ENCODE measurements around the gene C16orf96.

C16orf96 gene

DNA sequence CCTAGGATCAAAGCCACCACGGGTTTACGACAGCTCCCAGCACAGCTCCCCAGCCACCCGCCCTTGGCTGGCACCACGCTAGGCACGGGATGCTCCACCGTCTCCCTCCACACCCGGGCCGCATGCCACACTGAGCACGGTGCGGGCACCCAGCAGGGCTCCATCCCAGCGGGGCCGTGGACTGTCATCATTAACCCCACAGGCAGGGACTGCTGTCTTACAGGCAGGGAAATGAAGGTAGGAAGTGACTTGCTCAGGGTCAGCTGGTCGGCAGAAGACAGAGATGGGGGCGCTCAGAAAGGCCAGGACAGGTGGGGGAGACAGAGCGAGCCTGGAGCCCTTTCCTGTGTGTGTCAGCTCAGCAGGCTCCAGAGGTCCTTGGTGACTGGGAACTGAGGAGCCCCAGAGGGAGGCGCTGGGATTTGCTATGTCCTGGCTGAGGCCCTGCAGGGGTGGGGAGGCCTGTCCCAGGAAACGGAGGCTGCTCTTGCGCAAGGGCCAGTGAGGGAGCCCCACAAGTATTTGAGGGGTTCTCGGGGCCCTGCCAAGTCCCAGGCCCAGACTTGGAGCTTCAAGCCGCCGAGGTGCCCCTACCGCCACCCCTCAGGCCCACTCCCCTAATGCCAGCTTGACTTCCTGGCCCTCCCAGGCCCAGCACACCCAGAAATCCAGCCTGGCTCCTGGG, 55.3 kb downstream of the C16orf96 start:
- peak; percentile 70; the same call in 1 of the 2 replicates for TF ChIP-seq CEBPB (IDR thresholded peaks at IDR 0.05)
- no peak for TF ChIP-seq ZBTB7A (IDR thresholded peaks at IDR 0.05; ENCODE audit: low read depth)

DNA sequence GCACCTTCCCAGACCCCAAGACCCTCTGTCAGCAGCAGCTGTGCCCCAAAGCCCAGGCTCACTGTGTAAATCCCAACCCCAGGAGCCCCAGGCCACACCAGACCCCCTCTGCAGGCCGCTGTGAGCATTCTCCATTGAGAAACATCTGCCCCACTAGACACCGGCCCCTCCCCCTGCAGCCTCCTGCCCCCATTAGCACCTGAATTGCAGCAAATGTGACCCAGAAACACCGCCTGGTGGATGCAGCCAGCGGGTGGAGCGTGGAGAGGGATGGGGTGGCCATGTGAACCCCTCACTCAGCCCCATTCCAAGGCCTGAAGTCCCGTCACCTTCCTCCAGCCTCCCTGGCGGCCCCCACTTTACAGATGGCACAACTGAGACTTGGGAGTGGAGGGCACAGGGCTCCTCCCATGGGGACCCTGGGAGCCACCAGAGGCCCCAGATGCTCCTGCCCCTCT, 56.4 kb downstream of the C16orf96 start:
- no peak for TF ChIP-seq CREB1 (IDR thresholded peaks at IDR 0.05; ENCODE audit: low read depth)
- TF ChIP-seq YY1 (IDR thresholded peaks at IDR 0.05; ENCODE audit: low read depth): no peak
- TF ChIP-seq TCF12 (IDR thresholded peaks at IDR 0.05; ENCODE audit: low read depth): no peak
- TF ChIP-seq, protein P1, sequence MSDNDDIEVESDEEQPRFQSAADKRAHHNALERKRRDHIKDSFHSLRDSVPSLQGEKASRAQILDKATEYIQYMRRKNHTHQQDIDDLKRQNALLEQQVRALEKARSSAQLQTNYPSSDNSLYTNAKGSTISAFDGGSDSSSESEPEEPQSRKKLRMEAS (IDR thresholded peaks at IDR 0.05): no peak
- TF ChIP-seq, protein P2, sequence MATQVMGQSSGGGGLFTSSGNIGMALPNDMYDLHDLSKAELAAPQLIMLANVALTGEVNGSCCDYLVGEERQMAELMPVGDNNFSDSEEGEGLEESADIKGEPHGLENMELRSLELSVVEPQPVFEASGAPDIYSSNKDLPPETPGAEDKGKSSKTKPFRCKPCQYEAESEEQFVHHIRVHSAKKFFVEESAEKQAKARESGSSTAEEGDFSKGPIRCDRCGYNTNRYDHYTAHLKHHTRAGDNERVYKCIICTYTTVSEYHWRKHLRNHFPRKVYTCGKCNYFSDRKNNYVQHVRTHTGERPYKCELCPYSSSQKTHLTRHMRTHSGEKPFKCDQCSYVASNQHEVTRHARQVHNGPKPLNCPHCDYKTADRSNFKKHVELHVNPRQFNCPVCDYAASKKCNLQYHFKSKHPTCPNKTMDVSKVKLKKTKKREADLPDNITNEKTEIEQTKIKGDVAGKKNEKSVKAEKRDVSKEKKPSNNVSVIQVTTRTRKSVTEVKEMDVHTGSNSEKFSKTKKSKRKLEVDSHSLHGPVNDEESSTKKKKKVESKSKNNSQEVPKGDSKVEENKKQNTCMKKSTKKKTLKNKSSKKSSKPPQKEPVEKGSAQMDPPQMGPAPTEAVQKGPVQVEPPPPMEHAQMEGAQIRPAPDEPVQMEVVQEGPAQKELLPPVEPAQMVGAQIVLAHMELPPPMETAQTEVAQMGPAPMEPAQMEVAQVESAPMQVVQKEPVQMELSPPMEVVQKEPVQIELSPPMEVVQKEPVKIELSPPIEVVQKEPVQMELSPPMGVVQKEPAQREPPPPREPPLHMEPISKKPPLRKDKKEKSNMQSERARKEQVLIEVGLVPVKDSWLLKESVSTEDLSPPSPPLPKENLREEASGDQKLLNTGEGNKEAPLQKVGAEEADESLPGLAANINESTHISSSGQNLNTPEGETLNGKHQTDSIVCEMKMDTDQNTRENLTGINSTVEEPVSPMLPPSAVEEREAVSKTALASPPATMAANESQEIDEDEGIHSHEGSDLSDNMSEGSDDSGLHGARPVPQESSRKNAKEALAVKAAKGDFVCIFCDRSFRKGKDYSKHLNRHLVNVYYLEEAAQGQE (IDR thresholded peaks at IDR 0.05; ENCODE audit: low read depth): no peak
- no peak for TF ChIP-seq RAD21 (IDR thresholded peaks at IDR 0.05; ENCODE audit: low read depth)

DNA sequence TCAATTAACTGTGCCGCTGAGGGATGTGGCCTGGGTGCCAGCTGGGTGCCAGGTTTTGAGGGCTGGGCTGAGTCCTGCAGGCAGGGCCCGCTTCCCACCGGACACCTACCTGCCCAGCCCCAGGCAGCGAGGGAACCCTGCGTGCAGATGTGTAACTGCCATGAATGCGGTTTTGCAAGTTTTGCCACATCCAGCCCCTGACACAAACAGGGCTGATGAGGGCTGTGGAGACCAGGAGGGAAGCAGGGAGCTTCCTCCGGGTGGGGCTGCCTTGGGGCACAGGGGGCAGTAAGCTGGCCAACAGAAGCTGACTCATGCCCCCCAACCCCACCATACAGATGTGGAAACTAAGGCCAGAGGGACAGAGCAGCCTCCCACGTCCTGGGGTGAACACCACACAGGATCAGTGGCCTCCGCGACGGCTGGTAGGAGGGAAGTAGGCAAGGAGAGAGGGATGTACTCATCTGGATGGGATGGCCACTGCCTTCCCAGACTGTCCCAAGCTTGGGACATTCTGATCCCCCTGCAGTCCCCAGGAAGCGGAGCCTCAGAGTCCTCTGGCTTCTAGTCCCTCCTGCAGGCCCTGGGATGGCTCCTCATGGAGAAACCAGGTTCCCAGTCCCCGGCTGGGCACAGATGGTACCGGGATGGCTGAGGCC, 57.0 kb downstream of the C16orf96 start:
- TF ChIP-seq, protein P3, sequence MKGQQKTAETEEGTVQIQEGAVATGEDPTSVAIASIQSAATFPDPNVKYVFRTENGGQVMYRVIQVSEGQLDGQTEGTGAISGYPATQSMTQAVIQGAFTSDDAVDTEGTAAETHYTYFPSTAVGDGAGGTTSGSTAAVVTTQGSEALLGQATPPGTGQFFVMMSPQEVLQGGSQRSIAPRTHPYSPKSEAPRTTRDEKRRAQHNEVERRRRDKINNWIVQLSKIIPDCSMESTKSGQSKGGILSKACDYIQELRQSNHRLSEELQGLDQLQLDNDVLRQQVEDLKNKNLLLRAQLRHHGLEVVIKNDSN (IDR thresholded peaks at IDR 0.05): no peak
- TF ChIP-seq TEAD4 (IDR thresholded peaks at IDR 0.05) (0 out of 2 replicates have a peak, but pooled peaks have one; percentile 29), TCF12 (IDR thresholded peaks at IDR 0.05; ENCODE audit: low read depth) (no peak)

DNA sequence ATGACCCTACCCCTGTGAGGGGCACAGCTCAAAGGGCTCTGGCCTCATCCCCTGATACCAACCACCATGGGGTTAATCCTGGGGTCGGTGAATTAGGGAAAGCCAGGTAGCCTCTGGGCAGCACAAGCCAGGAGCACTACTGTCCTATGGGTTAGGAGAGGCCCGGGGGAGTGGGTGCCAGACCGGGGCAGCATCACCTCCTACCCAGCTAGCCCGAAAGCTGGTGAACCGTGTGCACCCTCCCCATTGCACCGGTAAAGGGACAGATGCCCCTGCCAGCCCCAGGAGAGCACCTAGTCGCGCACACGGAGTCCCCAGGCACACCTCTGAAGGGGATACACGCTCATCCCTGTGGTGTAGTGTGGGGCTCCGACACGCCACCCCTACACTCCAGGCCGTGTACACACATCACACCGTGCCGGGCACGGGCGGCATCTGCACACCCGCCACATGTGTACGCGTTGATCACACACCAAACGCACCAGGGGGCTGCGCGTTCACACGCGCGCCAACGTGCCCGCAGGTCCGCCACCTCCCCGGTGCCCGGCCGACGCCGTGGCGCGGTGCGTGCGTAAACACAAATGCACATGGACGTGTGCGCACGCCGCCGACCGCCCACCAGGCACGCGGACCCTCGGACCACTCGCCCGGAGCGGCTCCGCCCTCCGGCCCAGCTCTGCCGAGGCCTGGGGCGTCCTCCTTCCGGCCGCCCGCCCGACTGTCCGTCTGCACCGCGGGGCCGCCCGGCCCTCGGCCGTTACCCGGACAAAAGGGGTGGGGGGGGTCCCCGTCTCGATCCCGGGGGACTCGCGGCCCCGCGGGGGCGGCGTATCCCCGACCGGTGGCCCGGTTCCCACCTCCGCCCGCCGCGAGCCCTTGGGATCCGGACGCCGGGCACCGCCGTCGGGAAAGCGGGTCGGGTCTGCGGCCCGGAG, 57.8 kb downstream of the C16orf96 start:
- TF ChIP-seq CREB1 (IDR thresholded peaks at IDR 0.05; ENCODE audit: low read depth): no peak
- TF ChIP-seq TAF1 (IDR thresholded peaks at IDR 0.05; ENCODE audit: low read depth): 0 out of 2 replicates have a peak, but pooled peaks have one; percentile 19
- TF ChIP-seq CEBPB (IDR thresholded peaks at IDR 0.05): no peak
- no peak for TF ChIP-seq EP300 (IDR thresholded peaks at IDR 0.05; ENCODE audit: borderline replicate concordance)
- TF ChIP-seq, protein P1 (IDR thresholded peaks at IDR 0.05): peak; percentile 84
- no peak for TF ChIP-seq FOXM1 (IDR thresholded peaks at IDR 0.05; ENCODE audit: borderline replicate concordance, low read depth)
- no peak for TF ChIP-seq RAD21 (IDR thresholded peaks at IDR 0.05; ENCODE audit: low read depth)
- 0 out of 2 replicates have a peak, but pooled peaks have one; percentile 16 for TF ChIP-seq TCF12 (IDR thresholded peaks at IDR 0.05; ENCODE audit: low read depth)
- no peak for TF ChIP-seq TEAD4 (IDR thresholded peaks at IDR 0.05)
- peak; percentile 84 for TF ChIP-seq ZBTB7A (IDR thresholded peaks at IDR 0.05; ENCODE audit: low read depth)
- TF ChIP-seq YY1 (IDR thresholded peaks at IDR 0.05; ENCODE audit: low read depth): 0 out of 2 replicates have a peak, but pooled peaks have one; percentile 5
- TF ChIP-seq NFIC (IDR thresholded peaks at IDR 0.05): no peak
- TF ChIP-seq EGR1 (IDR thresholded peaks at IDR 0.05): no peak
- TF ChIP-seq, protein P3 (IDR thresholded peaks at IDR 0.05): no peak

DNA sequence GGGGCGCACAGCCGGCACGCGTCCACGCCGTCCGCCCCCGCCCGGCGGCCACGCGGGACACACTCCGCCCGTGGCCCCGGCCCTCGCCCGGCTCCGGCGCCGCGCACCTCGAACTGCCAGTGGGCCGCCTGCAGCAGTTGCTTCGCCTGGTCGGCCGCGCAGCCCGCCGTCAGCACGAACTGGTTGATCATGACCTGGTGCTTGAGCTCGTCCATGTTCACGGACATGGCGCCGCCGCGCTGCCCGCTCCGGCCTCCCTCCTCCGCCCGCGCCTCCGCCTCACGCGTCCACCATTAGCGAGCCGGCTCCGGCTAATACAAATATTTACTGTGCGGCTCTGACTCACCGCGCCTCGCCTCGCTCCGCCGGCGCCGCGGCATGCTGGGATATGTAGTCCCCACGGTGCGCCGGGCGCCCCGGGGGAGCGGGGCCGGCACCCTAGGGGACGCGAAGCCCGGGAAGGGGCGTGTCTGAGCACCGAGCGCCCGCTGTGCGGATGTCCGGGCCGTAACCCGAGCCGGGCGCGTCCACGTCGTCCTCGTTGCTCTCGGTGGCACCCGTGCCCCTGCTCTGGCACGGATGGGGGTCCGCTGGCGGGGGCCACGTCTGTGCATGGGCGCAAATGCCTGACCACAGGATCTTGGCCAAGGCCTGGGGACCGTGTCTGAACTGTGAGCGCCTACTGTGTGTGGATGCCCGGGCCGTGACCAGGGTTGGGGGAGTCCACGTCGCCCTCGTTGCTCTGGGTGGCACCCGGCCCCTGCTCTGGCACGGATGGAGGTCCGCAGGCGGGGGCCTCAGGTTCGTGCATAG, 58.6 kb downstream of the C16orf96 start, which contains the start of gene UBALD1:
TSS of gene UBALD1 (minus strand) at position 318 of the 813 bp plus-strand sequence. CDS start at position 227, 91 bp downstream.
- TF ChIP-seq YY1 (IDR thresholded peaks at IDR 0.05; ENCODE audit: low read depth) (peak; percentile 90), CREB1 (IDR thresholded peaks at IDR 0.05; ENCODE audit: low read depth) (peak; percentile 56), EGR1 (IDR thresholded peaks at IDR 0.05) (peak; percentile 63; the same call in 1 of the 2 replicates), ZBTB7A (IDR thresholded peaks at IDR 0.05; ENCODE audit: low read depth) (0 out of 2 replicates have a peak, but pooled peaks have one; percentile 25), CEBPB (IDR thresholded peaks at IDR 0.05) (no peak), FOXM1 (IDR thresholded peaks at IDR 0.05; ENCODE audit: borderline replicate concordance, low read depth) (0 out of 2 replicates have a peak, but pooled peaks have one; percentile 37), TEAD4 (IDR thresholded peaks at IDR 0.05) (peak; percentile 51; the same call in 1 of the 2 replicates), EP300 (IDR thresholded peaks at IDR 0.05; ENCODE audit: borderline replicate concordance) (peak; percentile 36; the same call in 1 of the 2 replicates), TAF1 (IDR thresholded peaks at IDR 0.05; ENCODE audit: low read depth) (peak; percentile 82), TCF12 (IDR thresholded peaks at IDR 0.05; ENCODE audit: low read depth) (peak; percentile 75), NFIC (IDR thresholded peaks at IDR 0.05) (peak; percentile 45; the same call in 1 of the 2 replicates), RAD21 (IDR thresholded peaks at IDR 0.05; ENCODE audit: low read depth) (no peak)
- TF ChIP-seq, protein P3 (IDR thresholded peaks at IDR 0.05): 0 out of 2 replicates have a peak, but pooled peaks have one; percentile 13
- TF ChIP-seq, protein P1 (IDR thresholded peaks at IDR 0.05): peak; percentile 87
- TF ChIP-seq, protein P2 (IDR thresholded peaks at IDR 0.05; ENCODE audit: low read depth): no peak
